GM19324 (cell line): Measurements from ENCODE around the gene WSB1.
"Not testable (repeated sequence)": the region's sequence is repeated elsewhere in the genome, so short reads cannot be mapped to it uniquely, and the experiment has no call there.

Source experiments
- ATAC-seq: cut with Tn5 transposase; IDR thresholded peaks from one replicate; pipeline ENCODE4 v1.9.1; 2021; ENCODE audit warnings: mild to moderate bottlenecking, moderate library complexity; ENCODE audit not compliant: unreplicated experiment, low FRiP score

WSB1 gene

GRCh38 chr17:27315322-27315721 is 21.4 kb downstream of the WSB1 start:
- no peak for ATAC-seq

DNA sequence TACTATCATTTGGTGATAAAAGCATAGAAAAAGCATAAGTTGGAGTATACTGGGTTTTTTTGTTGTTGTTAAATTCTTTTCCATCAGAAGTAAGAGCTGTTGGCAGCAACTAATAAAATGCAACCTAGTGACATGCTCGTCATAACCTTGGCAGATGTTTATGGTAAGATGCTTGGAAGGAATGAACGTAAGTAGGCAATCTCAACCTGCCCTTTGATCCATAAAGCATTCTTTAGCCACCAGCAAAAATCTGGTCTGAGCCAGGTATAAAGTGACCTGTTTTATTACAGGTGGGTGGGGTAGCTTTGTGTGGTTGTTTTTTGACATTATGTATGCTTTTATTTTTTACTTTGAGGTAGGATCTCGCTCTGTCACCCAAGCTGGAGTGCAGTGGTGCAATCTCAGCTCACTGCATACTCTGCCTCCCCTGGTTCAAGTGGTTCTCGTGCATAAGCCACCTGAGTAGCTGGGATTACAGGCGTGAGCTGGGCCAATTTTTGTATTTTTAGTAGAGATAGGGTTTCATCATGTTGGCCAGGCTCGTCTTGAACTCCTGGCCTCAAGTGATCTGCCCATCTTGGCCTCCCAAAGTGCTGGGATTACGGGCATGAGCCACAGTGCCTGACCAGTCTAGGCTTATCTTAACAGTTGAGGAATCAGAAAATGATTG is 22.0 kb downstream of the WSB1 start:
- no peak for ATAC-seq

DNA sequence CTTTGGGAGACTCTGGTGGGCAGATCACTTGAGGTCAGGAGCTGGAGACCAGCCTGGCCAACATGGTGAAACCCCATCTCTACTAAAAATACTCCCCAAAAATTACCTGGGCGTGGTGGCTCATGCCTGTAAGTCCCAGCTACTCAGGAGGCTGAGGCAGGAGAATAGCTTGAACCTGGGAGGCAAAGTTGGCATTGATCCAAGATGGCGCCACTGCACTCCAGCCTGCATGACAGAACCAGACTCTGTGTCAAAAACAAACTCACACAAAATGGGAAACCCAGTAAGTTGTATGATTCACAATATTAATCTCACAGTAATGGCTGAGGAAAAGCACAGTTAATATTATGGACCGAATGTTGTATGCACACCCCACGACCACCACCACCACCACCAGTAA is 24.3 kb downstream of the WSB1 start:
- ATAC-seq, result no peak

DNA sequence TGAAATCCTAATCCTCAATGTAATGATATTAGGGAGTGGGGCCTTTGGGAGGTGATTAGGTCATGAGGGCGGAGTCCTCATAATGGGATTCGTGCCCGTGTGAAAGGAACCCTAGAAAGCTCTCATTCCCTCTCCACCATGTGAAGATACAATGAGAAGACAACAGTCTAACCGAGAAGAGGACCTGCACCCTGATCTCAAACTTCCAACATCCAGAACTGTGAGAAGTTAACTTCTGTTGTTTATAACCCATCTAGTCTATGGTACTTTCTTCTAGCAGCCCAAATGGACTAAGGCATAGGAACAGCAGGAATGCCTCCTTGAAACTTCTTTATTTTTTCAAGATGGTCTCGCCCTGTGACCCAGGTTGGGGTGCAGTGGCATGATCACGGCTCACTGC is 24.7 kb downstream of the WSB1 start:
- no peak for ATAC-seq

DNA sequence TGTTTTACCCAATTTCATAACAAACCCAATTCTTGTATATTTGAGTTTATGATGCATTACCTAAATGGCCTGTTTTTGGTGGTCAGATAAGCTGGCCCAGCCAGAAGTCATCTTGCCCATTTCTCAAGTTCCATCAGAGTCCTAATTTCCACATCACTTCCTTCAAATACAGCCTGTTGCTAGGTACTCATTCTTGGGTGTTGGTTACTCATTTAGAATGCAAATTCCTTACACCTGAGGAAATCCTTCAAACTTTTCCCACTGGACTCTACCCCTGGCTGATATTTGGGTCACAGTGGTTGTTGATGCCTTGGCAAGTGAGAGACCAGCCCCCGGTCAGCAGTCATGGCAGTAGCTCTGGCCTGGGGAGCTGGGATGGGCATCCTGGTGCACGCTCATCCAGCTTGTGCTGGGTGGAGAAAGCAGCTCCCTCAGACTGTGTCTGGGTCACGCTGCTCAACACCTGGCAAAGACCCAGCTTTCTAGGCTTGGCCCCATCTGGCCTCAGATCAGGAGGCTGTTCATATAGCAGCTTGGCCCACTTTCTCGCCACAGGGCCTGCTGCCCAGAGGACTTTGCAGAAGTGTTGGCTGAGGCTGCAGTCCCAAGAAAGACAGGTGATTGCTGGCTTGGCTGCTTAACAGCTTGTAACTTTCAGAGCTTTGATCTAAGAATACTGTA is 25.8 kb downstream of the WSB1 start:
- ATAC-seq, result no peak

GRCh38 chr17:27320222-27320560 is 26.3 kb downstream of the WSB1 start:
- ATAC-seq, result no peak

DNA sequence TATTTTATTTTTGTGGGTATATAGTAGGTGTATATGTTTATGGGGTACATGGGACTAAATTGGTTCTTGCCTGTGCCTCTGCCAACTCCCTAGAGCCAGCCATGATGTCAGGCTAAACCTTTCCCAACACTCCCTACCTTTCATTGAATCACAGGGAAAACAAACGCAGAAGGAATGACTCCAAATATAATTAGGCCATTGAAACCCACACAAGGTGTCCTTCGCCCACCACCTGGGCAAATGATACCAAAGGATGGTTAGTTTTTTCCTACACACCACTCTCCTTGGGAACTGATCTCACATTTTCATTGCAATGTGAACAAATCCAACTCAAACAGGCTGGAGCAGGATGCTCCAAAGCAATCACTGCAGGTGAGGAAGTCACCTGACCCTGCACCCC is 27.5 kb downstream of the WSB1 start:
- ATAC-seq, result no peak

DNA sequence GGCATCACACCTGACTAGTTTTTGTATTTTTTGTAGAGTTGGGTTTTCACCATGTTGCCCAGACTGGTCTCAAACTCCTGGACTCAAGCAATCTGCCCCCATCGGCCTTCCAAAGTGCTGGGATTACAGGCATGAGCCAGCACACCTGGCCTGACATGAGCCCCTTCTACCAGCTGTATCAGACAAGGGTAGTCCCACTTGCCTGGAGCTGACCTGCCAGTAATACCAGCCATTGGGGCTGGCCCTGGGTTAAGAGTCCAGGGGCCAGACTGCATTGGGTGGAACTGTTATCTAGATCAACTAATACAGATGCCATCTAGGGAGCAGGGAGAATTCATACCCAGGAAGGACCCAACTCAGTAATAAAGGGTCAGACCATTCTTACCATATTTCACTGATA is 28.1 kb downstream of the WSB1 start:
- no peak for ATAC-seq

- ATAC-seq, result no peak
These were observed 29.0 kb downstream of the WSB1 start for GRCh38 chr17:27322690-27323508.

- no peak for ATAC-seq
These were observed 29.8 kb downstream of the WSB1 start for GRCh38 chr17:27323538-27324215.

- no peak for ATAC-seq
These were observed 30.9 kb downstream of the WSB1 start for GRCh38 chr17:27324771-27325339.

GRCh38 chr17:27326051-27326450 is 32.1 kb downstream of the WSB1 start:
- ATAC-seq, result no peak

DNA sequence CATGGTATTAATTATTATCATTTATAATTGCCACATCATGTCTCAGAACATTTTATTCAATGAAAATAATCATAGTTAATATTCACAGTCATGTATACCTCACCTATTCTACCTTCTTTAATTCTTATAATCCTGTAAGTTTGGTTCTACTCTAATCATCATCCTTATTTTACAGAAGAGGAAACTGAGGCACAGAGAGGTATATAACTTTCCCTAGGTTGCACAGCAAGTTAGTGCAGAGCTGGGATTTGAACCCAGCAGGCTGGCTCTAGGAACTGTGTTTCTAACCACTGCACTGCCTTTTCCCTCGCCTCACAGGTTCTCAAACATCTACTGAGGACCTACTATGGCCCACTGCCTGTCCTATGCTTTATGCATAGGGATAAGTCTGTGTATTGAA is 32.7 kb downstream of the WSB1 start:
- no peak for ATAC-seq

DNA sequence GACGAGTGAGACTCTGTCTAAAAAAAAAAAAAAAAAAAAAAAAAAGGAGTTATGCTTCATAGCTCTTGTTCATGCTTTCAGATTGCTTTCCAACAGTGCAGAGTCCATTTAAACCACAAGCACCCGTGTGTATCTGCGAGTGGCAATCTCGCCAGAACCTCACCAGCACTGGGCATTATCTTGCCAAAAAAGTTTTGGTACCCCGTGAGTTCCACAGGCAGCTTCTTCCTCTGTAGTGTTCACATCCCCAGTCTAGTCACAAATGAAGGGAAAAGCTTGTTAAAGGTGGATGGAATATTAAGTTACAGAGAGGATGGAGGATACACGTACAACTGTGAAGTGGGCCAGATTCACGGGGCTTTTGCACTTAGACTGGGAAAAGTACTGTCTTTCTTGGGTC is 33.5 kb downstream of the WSB1 start:
- no peak for ATAC-seq

GRCh38 chr17:27327871-27328270 is 34.0 kb downstream of the WSB1 start:
- no peak for ATAC-seq

- ATAC-seq, result not testable (repeated sequence)
These were observed 34.8 kb downstream of the WSB1 start for GRCh38 chr17:27328686-27329085.

DNA sequence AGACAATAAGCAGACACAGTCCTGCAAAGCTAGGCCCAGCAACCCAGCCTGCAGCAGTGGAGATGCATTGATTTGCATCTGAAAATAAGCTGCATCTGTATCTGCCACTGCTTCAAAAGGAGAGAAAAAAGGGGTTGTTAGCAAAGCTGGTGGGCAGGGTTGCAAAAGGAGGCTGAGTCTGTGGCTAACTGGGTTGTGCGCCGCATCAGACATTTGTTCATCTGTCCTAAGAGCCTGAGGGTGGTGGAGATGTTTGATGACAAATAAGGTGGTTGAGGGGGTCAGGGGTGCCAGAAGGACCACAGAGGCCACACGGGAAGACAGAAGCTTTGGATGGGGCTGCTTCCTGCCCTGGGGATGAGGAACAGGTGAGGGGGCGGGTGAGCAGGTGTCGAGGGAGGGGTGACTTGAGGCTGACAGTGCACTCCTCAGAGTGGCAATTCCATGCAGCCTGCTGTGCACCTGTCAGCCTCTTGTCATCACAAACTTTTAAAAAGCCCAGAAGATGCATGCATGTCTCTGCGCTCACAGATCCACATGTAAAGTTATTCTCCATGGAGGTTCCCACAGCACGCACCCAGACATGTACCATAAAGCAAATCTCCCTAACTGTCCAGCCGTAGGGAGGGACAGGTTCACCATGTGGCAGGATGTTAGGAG is 35.4 kb downstream of the WSB1 start:
- no peak for ATAC-seq

GRCh38 chr17:27332047-27332393 is 38.1 kb downstream of the WSB1 start:
- ATAC-seq, result no peak

GRCh38 chr17:27332485-27333409 is 38.8 kb downstream of the WSB1 start:
- ATAC-seq, result peak; percentile 93
